ENCODE measurements around the gene TYMP.

The TYMP gene

DNA sequence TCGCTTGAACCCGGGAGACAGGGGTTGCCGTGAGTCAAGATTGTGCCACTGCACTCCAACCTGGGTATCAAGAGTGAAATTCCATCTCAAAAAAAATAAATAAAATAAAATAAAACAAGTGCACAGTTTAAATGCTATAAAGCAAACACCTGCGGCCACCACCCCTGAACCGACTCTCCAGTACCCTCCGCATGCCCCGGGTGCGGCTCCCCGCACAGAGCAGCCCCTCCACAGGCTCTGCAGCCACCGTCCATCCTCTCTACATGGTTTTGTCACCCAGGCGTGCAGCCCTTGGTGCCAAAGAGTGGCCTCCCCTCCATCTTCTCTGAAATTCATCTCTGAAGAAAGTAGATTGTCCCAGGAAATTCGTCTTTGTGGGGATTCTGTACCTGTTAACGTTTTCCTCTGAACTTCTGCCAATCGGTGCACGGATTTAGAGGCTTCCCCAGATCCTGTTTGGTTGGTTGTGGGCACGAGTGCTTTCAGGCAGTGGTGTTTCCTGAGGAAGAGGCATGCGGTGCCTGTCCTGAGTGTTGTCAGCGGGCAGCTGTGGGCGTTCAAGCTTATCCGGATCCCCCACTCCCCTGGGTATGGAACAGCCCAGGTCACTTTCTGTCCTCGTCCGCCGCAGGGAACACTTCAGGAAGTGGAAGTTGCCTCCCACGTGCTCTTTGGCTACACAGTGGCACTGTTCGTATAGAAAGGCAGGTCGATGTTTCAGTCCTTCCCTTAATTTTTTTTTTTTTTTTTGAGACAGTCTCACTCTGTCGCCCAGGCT lies 39.1 kb downstream of the TYMP start:
- H3K27me3 ChIP-seq (ENCODE audit: control insufficient read depth in 1 of 2, insufficient read depth in 2 of 2, low read length in 2 of 2), result no peaks in the 10 kb centered on the region
- no peak overlapping the region for H3K27ac ChIP-seq (ENCODE audit: low read depth, low read length)
- no peaks in the 10 kb centered on the region for H3K9me3 ChIP-seq (ENCODE audit: low read length)
- H3K4me1 ChIP-seq (ENCODE audit: insufficient read depth, low read length), result no peaks in the 10 kb centered on the region
- H3K36me3 ChIP-seq (ENCODE audit: insufficient read depth, low read length), result no peaks in the 10 kb centered on the region
- no peak overlapping the region for H3K4me3 ChIP-seq (ENCODE audit: low read depth in 1 of 2, low read length in 2 of 2)
- no peak overlapping the region for H3K9ac ChIP-seq (ENCODE audit: low read length)

DNA sequence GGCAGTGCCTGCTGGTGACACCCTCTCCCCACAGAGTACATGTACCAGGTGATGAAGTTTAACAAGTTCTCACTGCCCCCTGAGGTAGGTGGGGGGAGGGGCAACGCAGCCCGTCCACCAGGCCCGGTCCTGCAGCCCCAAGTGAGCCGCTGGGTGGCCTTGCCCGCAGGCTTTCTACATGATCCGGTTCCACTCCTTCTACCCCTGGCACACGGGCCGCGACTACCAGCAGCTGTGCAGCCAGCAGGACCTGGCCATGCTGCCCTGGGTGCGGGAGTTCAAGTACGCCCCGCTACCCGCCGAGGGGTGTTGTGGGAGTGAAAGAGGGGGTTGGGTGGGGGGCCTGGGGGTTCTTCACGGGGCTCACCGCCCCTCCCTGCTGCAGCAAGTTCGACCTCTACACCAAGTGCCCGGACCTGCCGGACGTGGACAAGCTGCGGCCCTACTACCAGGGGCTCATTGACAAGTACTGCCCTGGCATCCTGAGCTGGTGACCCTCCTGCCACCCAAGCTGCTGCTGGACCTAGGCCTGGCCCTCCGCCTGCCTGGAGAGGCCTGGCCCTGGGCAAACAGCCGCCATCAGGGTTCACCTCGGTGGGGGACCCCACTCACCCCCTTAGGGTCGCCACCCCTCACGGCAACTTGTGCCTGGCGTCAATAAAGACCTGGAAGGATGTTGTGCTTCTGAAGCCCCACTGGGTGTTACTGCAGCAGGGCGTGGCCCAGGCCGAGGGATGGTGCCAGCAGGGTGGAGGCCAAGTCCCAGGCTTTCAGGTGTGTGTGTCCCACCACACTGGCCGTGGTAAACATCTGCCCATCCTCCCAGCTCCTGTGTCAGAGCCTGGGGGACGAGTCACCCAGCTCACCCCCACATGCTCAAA lies 40.2 kb downstream of the TYMP start:
- Histone ChIP-seq H3K4me1 (ENCODE audit: insufficient read depth, low read length) (no peaks in the 10 kb centered on the region), H3K36me3 (ENCODE audit: insufficient read depth, low read length) (no peaks in the 10 kb centered on the region), H3K9ac (ENCODE audit: low read length) (no peak overlapping the region), H3K9me3 (ENCODE audit: low read length) (no peaks in the 10 kb centered on the region), H3K27me3 (ENCODE audit: control insufficient read depth in 1 of 2, insufficient read depth in 2 of 2, low read length in 2 of 2) (no peaks in the 10 kb centered on the region), H3K27ac (ENCODE audit: low read depth, low read length) (no peak overlapping the region), H3K4me3 (ENCODE audit: low read depth in 1 of 2, low read length in 2 of 2) (no peak overlapping the region)

- no peak overlapping the region for H3K9ac ChIP-seq (ENCODE audit: low read length)
- H3K4me3 ChIP-seq (ENCODE audit: low read depth in 1 of 2, low read length in 2 of 2), result no peak overlapping the region
- H3K27me3 ChIP-seq (ENCODE audit: control insufficient read depth in 1 of 2, insufficient read depth in 2 of 2, low read length in 2 of 2), result peaks cover 0 to 5% of the 10 kb centered on the region in 2 donors
- H3K36me3 ChIP-seq (ENCODE audit: insufficient read depth, low read length), result no peaks in the 10 kb centered on the region
- H3K4me1 ChIP-seq (ENCODE audit: insufficient read depth, low read length), result no peaks in the 10 kb centered on the region
- no peak overlapping the region for H3K27ac ChIP-seq (ENCODE audit: low read depth, low read length)
- no peaks in the 10 kb centered on the region for H3K9me3 ChIP-seq (ENCODE audit: low read length)
Observed at GRCh38 chr22:50488886-50489285, 40.9 kb downstream of the TYMP start.

DNA sequence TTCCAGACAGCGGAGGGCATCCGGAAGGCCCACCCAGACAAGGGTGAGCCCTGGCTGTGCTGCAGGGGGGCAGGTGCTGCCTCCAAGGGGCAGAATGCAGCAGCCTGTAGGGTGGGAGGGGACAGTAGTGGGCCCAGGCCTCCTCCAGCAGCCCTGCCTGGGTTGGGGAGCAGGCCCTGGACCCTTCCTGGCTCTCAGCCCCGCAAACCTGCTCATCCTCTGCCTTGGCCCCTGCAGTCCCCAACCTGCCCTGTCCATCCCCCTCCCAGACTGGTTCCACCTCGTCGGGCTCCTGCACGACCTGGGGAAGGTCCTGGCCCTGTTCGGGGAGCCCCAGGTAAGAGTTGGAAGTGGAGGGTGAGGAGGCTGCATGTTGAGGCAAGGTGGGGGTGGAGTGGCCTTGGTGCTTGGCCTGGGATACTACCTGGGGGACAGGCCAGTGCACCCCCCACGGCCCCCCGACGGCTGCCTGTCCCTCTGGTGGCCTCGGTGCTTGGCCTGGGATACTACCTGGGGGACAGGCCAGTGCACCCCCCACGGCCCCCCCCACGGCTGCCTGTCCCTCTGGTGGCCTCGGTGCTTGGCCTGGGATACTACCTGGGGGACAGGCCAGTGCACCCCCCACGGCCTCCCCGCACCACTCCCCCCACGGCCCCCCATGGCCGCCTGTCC lies 41.7 kb downstream of the TYMP start:
- Histone ChIP-seq H3K4me1 (ENCODE audit: insufficient read depth, low read length) (no peaks in the 10 kb centered on the region), H3K27ac (ENCODE audit: low read depth, low read length) (no peak overlapping the region), H3K9ac (ENCODE audit: low read length) (no peak overlapping the region), H3K36me3 (ENCODE audit: insufficient read depth, low read length) (no peaks in the 10 kb centered on the region), H3K4me3 (ENCODE audit: low read depth in 1 of 2, low read length in 2 of 2) (no peak overlapping the region), H3K27me3 (ENCODE audit: control insufficient read depth in 1 of 2, insufficient read depth in 2 of 2, low read length in 2 of 2) (peaks cover 0 to 12% of the 10 kb centered on the region in 2 donors), H3K9me3 (ENCODE audit: low read length) (no peaks in the 10 kb centered on the region)

- no peaks in the 10 kb centered on the region for H3K9me3 ChIP-seq (ENCODE audit: low read length)
- no peak overlapping the region for H3K27ac ChIP-seq (ENCODE audit: low read depth, low read length)
- no peak overlapping the region for H3K9ac ChIP-seq (ENCODE audit: low read length)
- H3K36me3 ChIP-seq (ENCODE audit: insufficient read depth, low read length), result no peaks in the 10 kb centered on the region
- H3K27me3 ChIP-seq (ENCODE audit: control insufficient read depth in 1 of 2, insufficient read depth in 2 of 2, low read length in 2 of 2), result peaks cover 0 to 19% of the 10 kb centered on the region in 2 donors
- no peak overlapping the region for H3K4me3 ChIP-seq (ENCODE audit: low read depth in 1 of 2, low read length in 2 of 2)
- H3K4me1 ChIP-seq (ENCODE audit: insufficient read depth, low read length), result no peaks in the 10 kb centered on the region
Observed at GRCh38 chr22:50487290-50488005, 42.4 kb downstream of the TYMP start.

DNA sequence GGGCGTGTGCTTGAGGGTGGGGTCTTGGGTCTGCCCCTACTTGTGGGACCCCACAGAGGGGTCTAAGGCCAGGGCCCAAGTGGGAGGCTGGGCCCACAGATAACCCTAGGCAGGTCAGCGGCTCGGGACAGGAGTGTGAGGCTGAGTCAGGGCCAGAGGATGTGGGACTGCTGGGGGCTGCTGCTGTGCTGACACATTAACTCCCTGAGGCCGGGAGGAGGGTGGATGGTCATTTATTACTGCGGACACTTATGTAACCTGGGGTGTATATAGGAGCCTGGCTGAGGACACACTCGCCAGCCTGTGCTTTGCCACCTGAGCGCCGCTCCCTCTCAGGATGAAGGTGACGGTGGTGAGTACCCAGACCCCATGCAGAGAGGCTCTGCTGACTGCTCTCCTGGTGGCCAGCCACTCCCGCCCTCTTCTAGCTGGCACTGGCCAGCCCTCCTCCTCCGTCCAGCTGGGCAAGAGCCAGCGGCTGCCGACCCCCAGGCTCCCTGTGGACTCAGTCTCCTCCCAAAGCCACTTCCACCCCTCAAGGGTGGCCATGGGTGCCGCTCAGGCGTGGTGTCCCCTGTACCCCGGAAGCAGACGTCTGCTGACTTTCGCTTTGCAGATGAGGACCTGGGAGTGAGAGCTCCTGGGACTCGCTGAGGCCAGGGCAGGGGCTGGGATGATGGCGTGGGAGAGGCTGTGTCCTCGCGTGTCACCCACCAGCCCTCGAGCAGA lies 43.1 kb downstream of the TYMP start, which contains the start of gene MIOX:
MIOX (plus strand) TSS at position 299 of the 729 bp plus-strand sequence; CDS start at position 338, 39 bp downstream.
- H3K4me3 ChIP-seq (ENCODE audit: low read depth in 1 of 2, low read length in 2 of 2), result no peak within 1 kb of the TSS
- no peak within 1 kb of the TSS for H3K9ac ChIP-seq (ENCODE audit: low read length)
- no peaks in the 10 kb centered on the region for H3K36me3 ChIP-seq (ENCODE audit: insufficient read depth, low read length)
- H3K9me3 ChIP-seq (ENCODE audit: low read length), result no peaks in the 10 kb centered on the region
- H3K27ac ChIP-seq (ENCODE audit: low read depth, low read length), result no peak within 1 kb of the TSS
- H3K27me3 ChIP-seq (ENCODE audit: control insufficient read depth in 1 of 2, insufficient read depth in 2 of 2, low read length in 2 of 2), result peaks cover 0 to 27% of the 10 kb centered on the region in 2 donors
- H3K4me1 ChIP-seq (ENCODE audit: insufficient read depth, low read length), result no peaks in the 10 kb centered on the region

GRCh38 chr22:50485221-50486131 lies 44.3 kb downstream of the TYMP start:
- H3K27me3 ChIP-seq (ENCODE audit: control insufficient read depth in 1 of 2, insufficient read depth in 2 of 2, low read length in 2 of 2), result peaks cover 2 to 38% of the 10 kb centered on the region in 2 donors
- no peak overlapping the region for H3K9ac ChIP-seq (ENCODE audit: low read length)
- no peaks in the 10 kb centered on the region for H3K9me3 ChIP-seq (ENCODE audit: low read length)
- H3K4me3 ChIP-seq (ENCODE audit: low read depth in 1 of 2, low read length in 2 of 2), result no peak overlapping the region
- no peaks in the 10 kb centered on the region for H3K4me1 ChIP-seq (ENCODE audit: insufficient read depth, low read length)
- H3K36me3 ChIP-seq (ENCODE audit: insufficient read depth, low read length), result no peaks in the 10 kb centered on the region
- no peak overlapping the region for H3K27ac ChIP-seq (ENCODE audit: low read depth, low read length)

- H3K4me3 ChIP-seq (ENCODE audit: low read depth in 1 of 2, low read length in 2 of 2), result no peak overlapping the region
- no peaks in the 10 kb centered on the region for H3K9me3 ChIP-seq (ENCODE audit: low read length)
- H3K27ac ChIP-seq (ENCODE audit: low read depth, low read length), result no peak overlapping the region
- H3K9ac ChIP-seq (ENCODE audit: low read length), result no peak overlapping the region
- H3K27me3 ChIP-seq (ENCODE audit: control insufficient read depth in 1 of 2, insufficient read depth in 2 of 2, low read length in 2 of 2), result peaks cover 11 to 47% of the 10 kb centered on the region in 2 donors
- H3K36me3 ChIP-seq (ENCODE audit: insufficient read depth, low read length), result no peaks in the 10 kb centered on the region
- H3K4me1 ChIP-seq (ENCODE audit: insufficient read depth, low read length), result no peaks in the 10 kb centered on the region
Observed at GRCh38 chr22:50483977-50484853, 45.6 kb downstream of the TYMP start.

GRCh38 chr22:50483556-50483955 lies 46.3 kb downstream of the TYMP start:
- Histone ChIP-seq H3K4me3 (ENCODE audit: low read depth in 1 of 2, low read length in 2 of 2) (no peak overlapping the region), H3K27me3 (ENCODE audit: control insufficient read depth in 1 of 2, insufficient read depth in 2 of 2, low read length in 2 of 2) (peaks cover 11 to 47% of the 10 kb centered on the region in 2 donors)

More at GRCh38 chr22:50483556-50483955, 46.3 kb downstream of the TYMP start:
- Histone ChIP-seq H3K27ac (ENCODE audit: low read depth, low read length) (no peak overlapping the region), H3K9ac (ENCODE audit: low read length) (no peak overlapping the region), H3K36me3 (ENCODE audit: insufficient read depth, low read length) (no peaks in the 10 kb centered on the region), H3K4me1 (ENCODE audit: insufficient read depth, low read length) (no peaks in the 10 kb centered on the region), H3K9me3 (ENCODE audit: low read length) (no peaks in the 10 kb centered on the region)
